Measurements from ENCODE around the gene OSBPL8. TPM values are rescaled to one million over a fixed set of nuclear protein-coding genes. Genes with fewer than 3 reads are reported as not detected.

Gene OSBPL8
- total and polyA plus RNA-seq, 9 of the 15 experiments (the other 6 are each of a cell fraction or from before 2014, with no cell fraction given), result 17.4 to 82.7 (median 42.8) TPM

DNA sequence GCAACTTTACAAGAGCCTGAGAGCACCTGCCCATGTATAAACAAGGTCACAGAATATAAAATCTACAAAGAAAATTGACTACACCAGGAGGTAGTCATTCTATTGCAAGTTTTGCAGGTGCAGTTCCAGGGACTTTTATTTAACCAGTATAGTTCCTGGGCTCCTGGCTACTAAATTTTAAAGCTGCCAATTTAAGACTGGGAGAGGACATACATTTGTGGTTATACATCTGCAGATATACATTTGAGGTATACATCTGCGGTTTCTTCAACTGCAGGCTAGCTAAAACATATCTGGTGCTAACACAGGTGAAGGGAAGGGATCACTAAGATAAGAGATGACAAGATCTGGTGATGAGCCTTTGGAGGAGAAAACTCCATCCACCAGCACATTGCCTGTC, 241.6 kb downstream of the OSBPL8 start:
- intact Hi-C loops (cut with micrococcal nuclease), result no loop called here
- H3K79me2 ChIP-seq (ENCODE audit: control insufficient read depth, insufficient read depth, low read length), result no peaks in the 10 kb centered on the region
- no peaks in the 10 kb centered on the region for H3K9me3 ChIP-seq (replicated peaks; ENCODE audit: control insufficient read depth, insufficient read depth, low read depth, low read length)
- no peaks in the 10 kb centered on the region for H3K9me1 ChIP-seq (ENCODE audit: control insufficient read depth, insufficient read depth, low read length)
- H3K4me2 ChIP-seq (ENCODE audit: insufficient read depth, low read length), result no peak overlapping the region
- no peak overlapping the region for H3K9ac ChIP-seq (ENCODE audit: insufficient read depth in 1 of 2, low read depth in 2 of 2, low read length in 2 of 2)
- no peak overlapping the region for H2AFZ ChIP-seq (ENCODE audit: low read depth, low read length)
- no peak for DNase-seq (ENCODE audit: extremely low read depth in 1 of 4, low spot score in 3 of 4)
- in situ Hi-C loops (cut with MboI), result no loop called here
- no peaks in the 10 kb centered on the region for H3K27me3 ChIP-seq (ENCODE audit: control insufficient read depth in 2 of 2, insufficient read depth in 2 of 2, low read length in 2 of 2)
- BruUV-seq (replicated peaks), result no TSS peak
- H3K27ac ChIP-seq (ENCODE audit: extremely low read depth, low read depth, low read length), result no peak overlapping the region
- FAIRE-seq, result no peak
- WGBS (ENCODE audit: insufficient coverage, low coverage, missing lambda C conversion rate), result 6% methylated on average over 1 of the region's 1 CpG
- no peak for ATAC-seq
- H4K20me1 ChIP-seq (replicated peaks; ENCODE audit: control insufficient read depth, insufficient read depth, low read length), result no peaks in the 10 kb centered on the region
- peaks cover 0 to 15% of the 10 kb centered on the region in 2 experiments; a peak in 3 of 5 replicates for H3K4me1 ChIP-seq (replicated peaks in 1 of 2; ENCODE audit: control insufficient read depth in 2 of 2, insufficient read depth in 2 of 2, low read length in 2 of 2)
- ChIA-PET CTCF (ENCODE audit: low intra/inter-chr PET ratio) (no interaction called here), POLR2A (interaction anchor here (1.1 kb wide), 1 partner anchor 11 kb away, joined by 4 read pairs; no protein-coding TSS in a partner anchor)
- no peaks in the 10 kb centered on the region for H3K36me3 ChIP-seq (ENCODE audit: control insufficient read depth, insufficient read depth, low read length)
- H3K4me3 ChIP-seq, result no peak overlapping the region
- TF ChIP-seq TFAM (CRISPR knock-in tag; conservative IDR thresholded peaks at IDR 0.05) (no peak), KAT8 (IDR thresholded peaks at IDR 0.05; ENCODE audit: low read depth) (no peak), ZFPM2 (CRISPR knock-in tag; IDR thresholded peaks at IDR 0.05) (no peak), BHLHE40 (IDR thresholded peaks at IDR 0.05; ENCODE audit: low read length) (no peak), TRIM28 (IDR thresholded peaks at IDR 0.05) (no peak), MECOM (CRISPR knock-in tag; IDR thresholded peaks at IDR 0.05) (no peak), CBFB (CRISPR knock-in tag; IDR thresholded peaks at IDR 0.05) (no peak), ZFX (CRISPR knock-in tag; IDR thresholded peaks at IDR 0.05) (no peak), CEBPB (tag; IDR thresholded peaks at IDR 0.05) (no peak), RBM25 (IDR thresholded peaks at IDR 0.05; ENCODE audit: low read depth, low read length, severe bottlenecking) (no peak), SOX6 (IDR thresholded peaks at IDR 0.05) (no peak), ZNF436 (CRISPR knock-in tag; IDR thresholded peaks at IDR 0.05) (no peak), RBM34 (IDR thresholded peaks at IDR 0.05; ENCODE audit: borderline replicate concordance, insufficient read depth, low read length) (no peak), BRCA1 (IDR thresholded peaks at IDR 0.05) (no peak), BRCA1 (CRISPR knock-in tag; IDR thresholded peaks at IDR 0.05) (no peak)
- TF ChIP-seq, protein P1, sequence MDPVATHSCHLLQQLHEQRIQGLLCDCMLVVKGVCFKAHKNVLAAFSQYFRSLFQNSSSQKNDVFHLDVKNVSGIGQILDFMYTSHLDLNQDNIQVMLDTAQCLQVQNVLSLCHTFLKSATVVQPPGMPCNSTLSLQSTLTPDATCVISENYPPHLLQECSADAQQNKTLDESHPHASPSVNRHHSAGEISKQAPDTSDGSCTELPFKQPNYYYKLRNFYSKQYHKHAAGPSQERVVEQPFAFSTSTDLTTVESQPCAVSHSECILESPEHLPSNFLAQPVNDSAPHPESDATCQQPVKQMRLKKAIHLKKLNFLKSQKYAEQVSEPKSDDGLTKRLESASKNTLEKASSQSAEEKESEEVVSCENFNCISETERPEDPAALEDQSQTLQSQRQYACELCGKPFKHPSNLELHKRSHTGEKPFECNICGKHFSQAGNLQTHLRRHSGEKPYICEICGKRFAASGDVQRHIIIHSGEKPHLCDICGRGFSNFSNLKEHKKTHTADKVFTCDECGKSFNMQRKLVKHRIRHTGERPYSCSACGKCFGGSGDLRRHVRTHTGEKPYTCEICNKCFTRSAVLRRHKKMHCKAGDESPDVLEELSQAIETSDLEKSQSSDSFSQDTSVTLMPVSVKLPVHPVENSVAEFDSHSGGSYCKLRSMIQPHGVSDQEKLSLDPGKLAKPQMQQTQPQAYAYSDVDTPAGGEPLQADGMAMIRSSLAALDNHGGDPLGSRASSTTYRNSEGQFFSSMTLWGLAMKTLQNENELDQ (CRISPR knock-in tag; IDR thresholded peaks at IDR 0.05; ENCODE audit: borderline replicate concordance), result no peak
- TF ChIP-seq, protein P2, sequence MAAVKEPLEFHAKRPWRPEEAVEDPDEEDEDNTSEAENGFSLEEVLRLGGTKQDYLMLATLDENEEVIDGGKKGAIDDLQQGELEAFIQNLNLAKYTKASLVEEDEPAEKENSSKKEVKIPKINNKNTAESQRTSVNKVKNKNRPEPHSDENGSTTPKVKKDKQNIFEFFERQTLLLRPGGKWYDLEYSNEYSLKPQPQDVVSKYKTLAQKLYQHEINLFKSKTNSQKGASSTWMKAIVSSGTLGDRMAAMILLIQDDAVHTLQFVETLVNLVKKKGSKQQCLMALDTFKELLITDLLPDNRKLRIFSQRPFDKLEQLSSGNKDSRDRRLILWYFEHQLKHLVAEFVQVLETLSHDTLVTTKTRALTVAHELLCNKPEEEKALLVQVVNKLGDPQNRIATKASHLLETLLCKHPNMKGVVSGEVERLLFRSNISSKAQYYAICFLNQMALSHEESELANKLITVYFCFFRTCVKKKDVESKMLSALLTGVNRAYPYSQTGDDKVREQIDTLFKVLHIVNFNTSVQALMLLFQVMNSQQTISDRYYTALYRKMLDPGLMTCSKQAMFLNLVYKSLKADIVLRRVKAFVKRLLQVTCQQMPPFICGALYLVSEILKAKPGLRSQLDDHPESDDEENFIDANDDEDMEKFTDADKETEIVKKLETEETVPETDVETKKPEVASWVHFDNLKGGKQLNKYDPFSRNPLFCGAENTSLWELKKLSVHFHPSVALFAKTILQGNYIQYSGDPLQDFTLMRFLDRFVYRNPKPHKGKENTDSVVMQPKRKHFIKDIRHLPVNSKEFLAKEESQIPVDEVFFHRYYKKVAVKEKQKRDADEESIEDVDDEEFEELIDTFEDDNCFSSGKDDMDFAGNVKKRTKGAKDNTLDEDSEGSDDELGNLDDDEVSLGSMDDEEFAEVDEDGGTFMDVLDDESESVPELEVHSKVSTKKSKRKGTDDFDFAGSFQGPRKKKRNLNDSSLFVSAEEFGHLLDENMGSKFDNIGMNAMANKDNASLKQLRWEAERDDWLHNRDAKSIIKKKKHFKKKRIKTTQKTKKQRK (IDR thresholded peaks at IDR 0.05; ENCODE audit: borderline replicate concordance, low read depth, low read length), result no peak
- TF ChIP-seq, protein P3, sequence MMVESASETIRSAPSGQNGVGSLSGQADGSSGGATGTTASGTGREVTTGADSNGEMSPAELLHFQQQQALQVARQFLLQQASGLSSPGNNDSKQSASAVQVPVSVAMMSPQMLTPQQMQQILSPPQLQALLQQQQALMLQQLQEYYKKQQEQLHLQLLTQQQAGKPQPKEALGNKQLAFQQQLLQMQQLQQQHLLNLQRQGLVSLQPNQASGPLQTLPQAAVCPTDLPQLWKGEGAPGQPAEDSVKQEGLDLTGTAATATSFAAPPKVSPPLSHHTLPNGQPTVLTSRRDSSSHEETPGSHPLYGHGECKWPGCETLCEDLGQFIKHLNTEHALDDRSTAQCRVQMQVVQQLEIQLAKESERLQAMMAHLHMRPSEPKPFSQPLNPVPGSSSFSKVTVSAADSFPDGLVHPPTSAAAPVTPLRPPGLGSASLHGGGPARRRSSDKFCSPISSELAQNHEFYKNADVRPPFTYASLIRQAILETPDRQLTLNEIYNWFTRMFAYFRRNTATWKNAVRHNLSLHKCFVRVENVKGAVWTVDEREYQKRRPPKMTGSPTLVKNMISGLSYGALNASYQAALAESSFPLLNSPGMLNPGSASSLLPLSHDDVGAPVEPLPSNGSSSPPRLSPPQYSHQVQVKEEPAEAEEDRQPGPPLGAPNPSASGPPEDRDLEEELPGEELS (CRISPR knock-in tag; IDR thresholded peaks at IDR 0.05; ENCODE audit: borderline replicate concordance), result no peak
